ENCODE measurements around the gene ARID1A. TPM values are rescaled to one million over a fixed set of nuclear protein-coding genes. Genes with fewer than 3 reads are reported as not detected.
A peak's percentile ranks its signal among the peaks of the same experiment; 100 is the strongest.

ARID1A gene
- total and polyA plus RNA-seq, 2 donors (not counting 1 experiment from before 2014, with no cell fraction given): 12.9 to 16.0 TPM

DNA sequence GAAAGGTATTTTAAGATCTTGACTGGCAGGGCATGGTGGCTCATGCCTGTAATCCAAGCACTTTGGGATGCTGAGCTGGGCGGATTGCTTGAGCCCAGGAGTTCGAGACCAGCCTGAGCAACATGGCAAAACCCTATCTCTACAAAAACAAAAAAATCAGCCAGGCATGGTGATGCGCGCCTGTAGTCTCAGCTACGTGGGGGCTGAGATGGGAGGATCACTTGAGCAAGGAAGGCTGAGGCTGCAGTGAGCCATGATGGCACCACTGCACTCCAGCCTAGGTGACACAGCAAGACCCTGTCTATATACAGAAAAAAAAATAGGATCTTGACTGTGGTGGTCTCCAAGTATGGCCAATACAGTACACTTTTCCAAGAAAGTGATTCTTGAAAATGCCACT is 16.0 kb downstream of the ARID1A start:
- no peaks in the 10 kb centered on the region for H3K4me1 ChIP-seq (ENCODE audit: control insufficient read depth, extremely low read depth, insufficient read depth, low read length)
- H3K36me3 ChIP-seq (ENCODE audit: control insufficient read depth, insufficient read depth, low read length): peaks cover 2% of the 10 kb centered on the region
- TF ChIP-seq, protein P1, sequence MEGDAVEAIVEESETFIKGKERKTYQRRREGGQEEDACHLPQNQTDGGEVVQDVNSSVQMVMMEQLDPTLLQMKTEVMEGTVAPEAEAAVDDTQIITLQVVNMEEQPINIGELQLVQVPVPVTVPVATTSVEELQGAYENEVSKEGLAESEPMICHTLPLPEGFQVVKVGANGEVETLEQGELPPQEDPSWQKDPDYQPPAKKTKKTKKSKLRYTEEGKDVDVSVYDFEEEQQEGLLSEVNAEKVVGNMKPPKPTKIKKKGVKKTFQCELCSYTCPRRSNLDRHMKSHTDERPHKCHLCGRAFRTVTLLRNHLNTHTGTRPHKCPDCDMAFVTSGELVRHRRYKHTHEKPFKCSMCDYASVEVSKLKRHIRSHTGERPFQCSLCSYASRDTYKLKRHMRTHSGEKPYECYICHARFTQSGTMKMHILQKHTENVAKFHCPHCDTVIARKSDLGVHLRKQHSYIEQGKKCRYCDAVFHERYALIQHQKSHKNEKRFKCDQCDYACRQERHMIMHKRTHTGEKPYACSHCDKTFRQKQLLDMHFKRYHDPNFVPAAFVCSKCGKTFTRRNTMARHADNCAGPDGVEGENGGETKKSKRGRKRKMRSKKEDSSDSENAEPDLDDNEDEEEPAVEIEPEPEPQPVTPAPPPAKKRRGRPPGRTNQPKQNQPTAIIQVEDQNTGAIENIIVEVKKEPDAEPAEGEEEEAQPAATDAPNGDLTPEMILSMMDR (conservative IDR thresholded peaks at IDR 0.05 in 1 of 2, IDR thresholded peaks at IDR 0.05 in 1 of 2; ENCODE audit: low read depth in 1 of 2, low read length in 2 of 2): no peak
- TF ChIP-seq EZH2 (IDR thresholded peaks at IDR 0.05; ENCODE audit: low read length, missing control alignments): no peak
- H3K9me3 ChIP-seq (ENCODE audit: control insufficient read depth, insufficient read depth, low read depth, low read length): no peaks in the 10 kb centered on the region
- H3K27ac ChIP-seq (ENCODE audit: insufficient read depth, low read length): no peak overlapping the region
- no peak for DNase-seq (ENCODE audit: low read depth in 2 of 2)
- no peak overlapping the region for H2AFZ ChIP-seq (ENCODE audit: low read length)
- no peak overlapping the region for H3K4me2 ChIP-seq (ENCODE audit: extremely low read depth, insufficient read depth, low read length)
- no peaks in the 10 kb centered on the region for H4K20me1 ChIP-seq (ENCODE audit: control insufficient read depth, extremely low read depth, insufficient read depth, low read length)
- peaks cover 91% of the 10 kb centered on the region for H3K79me2 ChIP-seq (ENCODE audit: control insufficient read depth, insufficient read depth, low read length)
- no peak overlapping the region for H3K4me3 ChIP-seq (replicated peaks in 1 of 4; ENCODE audit: control extremely low read depth in 1 of 4, insufficient read depth in 1 of 4, low read depth in 3 of 4, low read length in 4 of 4)
- H3K27me3 ChIP-seq (ENCODE audit: control insufficient read depth, insufficient read depth, low read length): no peaks in the 10 kb centered on the region
- H3K9ac ChIP-seq (ENCODE audit: insufficient read depth, low read length): no peak overlapping the region

DNA sequence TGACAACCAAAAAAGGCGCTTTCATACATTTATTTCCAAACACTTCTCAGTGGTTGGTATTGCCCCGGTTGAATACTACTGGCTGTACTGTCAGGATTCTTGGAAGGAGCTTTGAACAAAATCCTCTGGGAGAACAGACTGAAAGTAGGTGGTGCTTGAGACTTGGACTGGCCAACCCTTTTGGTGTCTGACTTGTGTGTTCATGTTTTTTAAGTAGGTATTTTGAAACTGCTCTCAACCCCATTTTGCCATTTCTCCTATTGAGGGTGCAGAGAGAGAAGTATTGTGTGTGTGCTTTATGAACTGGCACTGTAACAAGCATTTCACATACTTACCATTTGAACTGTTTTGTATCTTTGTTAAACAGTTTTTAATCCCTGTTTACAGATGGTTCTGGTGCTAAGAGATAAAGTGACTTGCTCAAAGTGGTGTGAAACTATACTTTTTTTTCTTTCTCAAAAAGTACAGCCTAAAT is 21.2 kb downstream of the ARID1A start:
- no peaks in the 10 kb centered on the region for H3K36me3 ChIP-seq (ENCODE audit: control insufficient read depth, insufficient read depth, low read length)
- H4K20me1 ChIP-seq (ENCODE audit: control insufficient read depth, extremely low read depth, insufficient read depth, low read length): peaks cover 1% of the 10 kb centered on the region
- no peak overlapping the region for H3K4me2 ChIP-seq (ENCODE audit: extremely low read depth, insufficient read depth, low read length)
- H3K4me1 ChIP-seq (ENCODE audit: control insufficient read depth, extremely low read depth, insufficient read depth, low read length): no peaks in the 10 kb centered on the region
- no peak overlapping the region for H3K4me3 ChIP-seq (replicated peaks in 1 of 4; ENCODE audit: control extremely low read depth in 1 of 4, insufficient read depth in 1 of 4, low read depth in 3 of 4, low read length in 4 of 4)
- TF ChIP-seq EZH2 (IDR thresholded peaks at IDR 0.05; ENCODE audit: low read length, missing control alignments): no peak
- TF ChIP-seq, protein P1 (conservative IDR thresholded peaks at IDR 0.05 in 1 of 2, IDR thresholded peaks at IDR 0.05 in 1 of 2; ENCODE audit: low read depth in 1 of 2, low read length in 2 of 2): no peak
- no peak overlapping the region for H3K9ac ChIP-seq (ENCODE audit: insufficient read depth, low read length)
- no peaks in the 10 kb centered on the region for H3K9me3 ChIP-seq (ENCODE audit: control insufficient read depth, insufficient read depth, low read depth, low read length)
- H3K79me2 ChIP-seq (ENCODE audit: control insufficient read depth, insufficient read depth, low read length): peaks cover 90% of the 10 kb centered on the region
- H3K27me3 ChIP-seq (ENCODE audit: control insufficient read depth, insufficient read depth, low read length): no peaks in the 10 kb centered on the region
- DNase-seq (ENCODE audit: low read depth in 2 of 2): peak in 1 of 2 donors; percentile 50
- no peak overlapping the region for H3K27ac ChIP-seq (ENCODE audit: insufficient read depth, low read length)
- H2AFZ ChIP-seq (ENCODE audit: low read length): no peak overlapping the region

DNA sequence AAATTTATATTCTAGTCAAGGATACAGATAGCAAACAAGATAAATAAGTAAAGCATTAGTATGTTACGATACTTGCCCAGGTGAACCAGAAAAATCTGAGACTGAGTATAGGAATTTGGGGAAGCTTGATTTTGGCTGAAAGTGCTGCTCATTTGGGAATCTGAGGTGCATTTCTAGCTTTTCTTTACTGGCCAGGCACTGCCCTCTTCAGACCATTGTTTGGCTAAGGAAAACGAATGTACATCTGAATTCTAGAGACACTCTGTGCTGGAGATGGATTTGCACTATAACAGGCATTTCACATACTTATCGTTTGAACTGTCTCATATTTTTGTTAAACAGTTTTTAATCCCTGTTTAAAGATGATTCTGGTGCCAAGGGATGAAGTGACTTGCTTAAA is 23.4 kb downstream of the ARID1A start:
- H3K4me2 ChIP-seq (ENCODE audit: extremely low read depth, insufficient read depth, low read length): no peak overlapping the region
- no peak for DNase-seq (ENCODE audit: low read depth in 2 of 2)
- no peaks in the 10 kb centered on the region for H3K36me3 ChIP-seq (ENCODE audit: control insufficient read depth, insufficient read depth, low read length)
- H3K79me2 ChIP-seq (ENCODE audit: control insufficient read depth, insufficient read depth, low read length): peaks cover 85% of the 10 kb centered on the region
- H3K4me3 ChIP-seq (replicated peaks in 1 of 4; ENCODE audit: control extremely low read depth in 1 of 4, insufficient read depth in 1 of 4, low read depth in 3 of 4, low read length in 4 of 4): no peak overlapping the region
- H3K9ac ChIP-seq (ENCODE audit: insufficient read depth, low read length): no peak overlapping the region
- no peak for TF ChIP-seq EZH2 (IDR thresholded peaks at IDR 0.05; ENCODE audit: low read length, missing control alignments)
- no peak overlapping the region for H3K27ac ChIP-seq (ENCODE audit: insufficient read depth, low read length)
- H3K4me1 ChIP-seq (ENCODE audit: control insufficient read depth, extremely low read depth, insufficient read depth, low read length): peaks cover 9% of the 10 kb centered on the region
- H2AFZ ChIP-seq (ENCODE audit: low read length): no peak overlapping the region
- H3K9me3 ChIP-seq (ENCODE audit: control insufficient read depth, insufficient read depth, low read depth, low read length): no peaks in the 10 kb centered on the region
- H3K27me3 ChIP-seq (ENCODE audit: control insufficient read depth, insufficient read depth, low read length): no peaks in the 10 kb centered on the region
- peaks cover 1% of the 10 kb centered on the region for H4K20me1 ChIP-seq (ENCODE audit: control insufficient read depth, extremely low read depth, insufficient read depth, low read length)
